ENCODE data around the gene GNA15.

Gene GNA15

GRCh38 chr19:3117716-3118115 lies 18.1 kb upstream of the GNA15 start:
- no peak for DNase-seq (ENCODE audit: low read depth in 1 of 2, low spot score in 1 of 2)
- TF ChIP-seq GABPA (IDR thresholded peaks at IDR 0.05; ENCODE audit: low read depth) (no peak), SPI1 (IDR thresholded peaks at IDR 0.05; ENCODE audit: borderline replicate concordance, low read depth) (no peak), POLR2AphosphoS5 (IDR thresholded peaks at IDR 0.05; ENCODE audit: low read depth) (no peak), CTCF (IDR thresholded peaks at IDR 0.05; ENCODE audit: insufficient read depth, low read length) (no peak)
- TF ChIP-seq, protein P1, sequence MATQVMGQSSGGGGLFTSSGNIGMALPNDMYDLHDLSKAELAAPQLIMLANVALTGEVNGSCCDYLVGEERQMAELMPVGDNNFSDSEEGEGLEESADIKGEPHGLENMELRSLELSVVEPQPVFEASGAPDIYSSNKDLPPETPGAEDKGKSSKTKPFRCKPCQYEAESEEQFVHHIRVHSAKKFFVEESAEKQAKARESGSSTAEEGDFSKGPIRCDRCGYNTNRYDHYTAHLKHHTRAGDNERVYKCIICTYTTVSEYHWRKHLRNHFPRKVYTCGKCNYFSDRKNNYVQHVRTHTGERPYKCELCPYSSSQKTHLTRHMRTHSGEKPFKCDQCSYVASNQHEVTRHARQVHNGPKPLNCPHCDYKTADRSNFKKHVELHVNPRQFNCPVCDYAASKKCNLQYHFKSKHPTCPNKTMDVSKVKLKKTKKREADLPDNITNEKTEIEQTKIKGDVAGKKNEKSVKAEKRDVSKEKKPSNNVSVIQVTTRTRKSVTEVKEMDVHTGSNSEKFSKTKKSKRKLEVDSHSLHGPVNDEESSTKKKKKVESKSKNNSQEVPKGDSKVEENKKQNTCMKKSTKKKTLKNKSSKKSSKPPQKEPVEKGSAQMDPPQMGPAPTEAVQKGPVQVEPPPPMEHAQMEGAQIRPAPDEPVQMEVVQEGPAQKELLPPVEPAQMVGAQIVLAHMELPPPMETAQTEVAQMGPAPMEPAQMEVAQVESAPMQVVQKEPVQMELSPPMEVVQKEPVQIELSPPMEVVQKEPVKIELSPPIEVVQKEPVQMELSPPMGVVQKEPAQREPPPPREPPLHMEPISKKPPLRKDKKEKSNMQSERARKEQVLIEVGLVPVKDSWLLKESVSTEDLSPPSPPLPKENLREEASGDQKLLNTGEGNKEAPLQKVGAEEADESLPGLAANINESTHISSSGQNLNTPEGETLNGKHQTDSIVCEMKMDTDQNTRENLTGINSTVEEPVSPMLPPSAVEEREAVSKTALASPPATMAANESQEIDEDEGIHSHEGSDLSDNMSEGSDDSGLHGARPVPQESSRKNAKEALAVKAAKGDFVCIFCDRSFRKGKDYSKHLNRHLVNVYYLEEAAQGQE (IDR thresholded peaks at IDR 0.05; ENCODE audit: insufficient replicate concordance, low read depth) = no peak
- Histone ChIP-seq H3K27ac (replicated peaks) (no peak overlapping the region), H3K27me3 (ENCODE audit: insufficient read depth, poor library complexity, severe bottlenecking) (no peaks in the 10 kb centered on the region), H3K4me3 (replicated peaks; ENCODE audit: insufficient read depth, low read length) (no peak overlapping the region)

DNA sequence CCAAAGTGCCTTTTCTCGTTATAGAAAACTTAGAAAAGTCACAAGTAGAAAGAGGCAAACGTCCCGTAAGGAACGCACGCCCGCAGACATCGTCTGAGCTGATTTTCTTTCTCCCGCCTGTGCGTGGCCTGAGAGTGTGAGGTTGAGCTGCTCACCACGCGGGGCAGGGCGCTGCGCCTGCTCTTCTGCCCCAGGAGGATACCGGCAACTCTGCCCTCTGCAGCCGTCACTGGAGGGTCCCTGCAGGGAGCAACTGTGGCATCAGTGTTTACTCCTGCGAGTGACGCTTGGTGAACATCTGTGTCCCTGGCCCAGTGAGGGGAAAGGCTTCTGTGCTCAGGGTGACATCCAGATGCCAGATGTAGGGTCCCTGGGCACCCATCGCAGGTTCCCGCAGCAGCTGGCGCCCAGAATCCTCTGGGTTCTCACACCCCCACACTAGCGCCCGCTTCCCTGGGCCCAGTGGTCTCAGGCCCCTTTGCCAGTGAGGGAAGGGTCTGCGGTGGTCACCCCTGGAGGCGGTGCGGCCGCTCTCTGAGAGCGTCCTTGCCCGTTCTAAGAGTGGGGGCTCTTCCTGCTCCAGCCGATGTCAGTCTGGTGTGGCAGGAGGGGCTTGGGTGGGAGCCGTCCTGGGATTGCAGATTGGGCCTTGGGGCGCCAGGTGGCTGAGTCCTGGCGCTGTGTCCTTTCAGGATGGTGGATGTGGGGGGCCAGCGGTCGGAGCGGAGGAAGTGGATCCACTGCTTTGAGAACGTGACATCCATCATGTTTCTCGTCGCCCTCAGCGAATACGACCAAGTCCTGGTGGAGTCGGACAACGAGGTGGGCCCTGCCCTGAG lies 17.4 kb upstream of the GNA15 start:
- no peak for DNase-seq (ENCODE audit: low read depth in 1 of 2, low spot score in 1 of 2)
- no peaks in the 10 kb centered on the region for H3K27me3 ChIP-seq (ENCODE audit: insufficient read depth, poor library complexity, severe bottlenecking)
- no peak overlapping the region for H3K27ac ChIP-seq (replicated peaks)
- no peak overlapping the region for H3K4me3 ChIP-seq (replicated peaks; ENCODE audit: insufficient read depth, low read length)
- TF ChIP-seq, protein P1 (IDR thresholded peaks at IDR 0.05; ENCODE audit: insufficient replicate concordance, low read depth) = no peak
- TF ChIP-seq GABPA (IDR thresholded peaks at IDR 0.05; ENCODE audit: low read depth) = no peak
- TF ChIP-seq CTCF (IDR thresholded peaks at IDR 0.05; ENCODE audit: insufficient read depth, low read length) = no peak
- no peak for TF ChIP-seq POLR2AphosphoS5 (IDR thresholded peaks at IDR 0.05; ENCODE audit: low read depth)
- no peak for TF ChIP-seq SPI1 (IDR thresholded peaks at IDR 0.05; ENCODE audit: borderline replicate concordance, low read depth)

- no peak overlapping the region for H3K4me3 ChIP-seq (replicated peaks; ENCODE audit: insufficient read depth, low read length)
- DNase-seq (ENCODE audit: low read depth in 1 of 2, low spot score in 1 of 2) = no peak
- TF ChIP-seq GABPA (IDR thresholded peaks at IDR 0.05; ENCODE audit: low read depth) (no peak), POLR2AphosphoS5 (IDR thresholded peaks at IDR 0.05; ENCODE audit: low read depth) (no peak), CTCF (IDR thresholded peaks at IDR 0.05; ENCODE audit: insufficient read depth, low read length) (no peak), SPI1 (IDR thresholded peaks at IDR 0.05; ENCODE audit: borderline replicate concordance, low read depth) (no peak)
- TF ChIP-seq, protein P1 (IDR thresholded peaks at IDR 0.05; ENCODE audit: insufficient replicate concordance, low read depth) = no peak
- H3K27me3 ChIP-seq (ENCODE audit: insufficient read depth, poor library complexity, severe bottlenecking) = no peaks in the 10 kb centered on the region
- no peak overlapping the region for H3K27ac ChIP-seq (replicated peaks)
Measured at GRCh38 chr19:3119071-3119595, 16.7 kb upstream of the GNA15 start.

All from HL-60 (cell line).